A549 (cell line): ENCODE measurements around the gene MOB1A. TPM values are rescaled to one million over a fixed set of nuclear protein-coding genes. Genes with fewer than 3 reads are reported as not detected.
"Not testable (repeated sequence)": the region's sequence is repeated elsewhere in the genome, so short reads cannot be mapped to it uniquely, and the experiment has no call there.

Experiments
- ATAC-seq, 2 experiments: fragments of 200-7000 bp in 1 of 2; fragments of >200 bp in 1 of 2; cut with Nextera tagmentation in 1 of 2; cut with Tn5 transposase in 1 of 2; 3 replicates each; pipeline versions ENCODE4 v1.8.0 to v1.9.1; 2018 to 2020; ENCODE audit warnings: mild to moderate bottlenecking in 1 of 2, moderate library complexity in 1 of 2
- CTCF ChIA-PET: fragments of 300-600 bp; sonication (Branson Sonifier 250); formaldehyde crosslinking; extraction: SDS; loops from one replicate; lab custom pipeline; 2021; ENCODE audit warnings: antibody characterized with exemption, inconsistent platforms; lab: Yijun Ruan, JAX
- POLR2A ChIA-PET: fragments of 350-600 bp; formaldehyde crosslinking; extraction: SDS; loops from one replicate; lab custom pipeline; 2021; ENCODE audit warnings: antibody characterized with exemption, inconsistent platforms; lab: Yijun Ruan, JAX
- DNase-seq, 2 experiments: peaks; one replicate each; pipeline versions ENCODE4 v3.0.0 to v3.0.0-alpha.2; 2011 to 2016; ENCODE audit warnings: low read depth in 1 of 2, low spot score in 1 of 2
- FAIRE-seq: peaks from 2 replicates; lab custom pipeline; 2011; peaks lifted over from hg19 to GRCh38; lab: Jason Lieb, UNC
- H3K27ac ChIP-seq, 2 experiments: fragments of >200 bp; sonication (Bioruptor Twin); formaldehyde crosslinking; 3 replicates each; pipeline ENCODE4 v1.5.1; 2016 to 2017
- H3K4me1 ChIP-seq: fragments of >200 bp; sonication (Bioruptor Twin); formaldehyde crosslinking; 3 replicates; pipeline ENCODE4 v1.6.1; 2016
- H3K4me2 ChIP-seq: fragments of >200 bp; sonication (Bioruptor Twin); formaldehyde crosslinking; 3 replicates; pipeline ENCODE4 v1.6.1; 2016
- H3K4me3 ChIP-seq: fragments of >200 bp; sonication (Bioruptor Twin); formaldehyde crosslinking; 3 replicates; pipeline ENCODE4 v1.5.1; 2016
- H3K9me3 ChIP-seq: fragments of >200 bp; sonication (Bioruptor Twin); formaldehyde crosslinking; 3 replicates; pipeline ENCODE4 v1.6.1; 2016
- CBX2 ChIP-seq: fragments of 200-600 bp; sonication (generic); IDR thresholded peaks from 2 replicates; pipeline ENCODE4 v1.6.1; 2016; ENCODE audit warnings: low read depth, mild to moderate bottlenecking, borderline replicate concordance
- CBX8 ChIP-seq: fragments of 200-600 bp; sonication (generic); IDR thresholded peaks from 2 replicates; pipeline ENCODE4 v1.6.1; 2016
- CHD2 ChIP-seq: fragments of 150-350 bp; IDR thresholded peaks from 2 replicates; pipeline ENCODE4 v1.6.1; 2014; ENCODE audit warnings: low read length; ENCODE audit not compliant: partially characterized antibody
- CHD4 ChIP-seq: fragments of 200-600 bp; sonication (generic); IDR thresholded peaks from 2 replicates; pipeline ENCODE4 v1.6.1; 2016; ENCODE audit warnings: antibody characterized with exemption, mild to moderate bottlenecking, borderline replicate concordance
- CTCF ChIP-seq: fragments of >200 bp; sonication (Bioruptor Twin); formaldehyde crosslinking; IDR thresholded peaks from 3 replicates; pipeline ENCODE4 v1.5.1; 2016
- ELK1 ChIP-seq: fragments of 150-350 bp; IDR thresholded peaks from 2 replicates; pipeline ENCODE4 v1.6.1; 2014; ENCODE audit warnings: low read depth, mild to moderate bottlenecking, low read length
- EP300 ChIP-seq, 2 experiments: fragments of >200 bp; sonication (Bioruptor Twin); formaldehyde crosslinking; IDR thresholded peaks; 2 replicates in 1 of 2; 3 replicates in 1 of 2; pipeline ENCODE4 v1.6.1; 2016 to 2017
- HES2 ChIP-seq: fragments of >200 bp; sonication (Bioruptor Twin); formaldehyde crosslinking; IDR thresholded peaks from 2 replicates; pipeline ENCODE4 v1.6.1; 2016
- JUNB ChIP-seq: fragments of >200 bp; sonication (Bioruptor Twin); formaldehyde crosslinking; IDR thresholded peaks from 2 replicates; pipeline ENCODE4 v1.6.1; 2016
- MAFK ChIP-seq: fragments of 450-650 bp; IDR thresholded peaks from 2 replicates; pipeline ENCODE4 v1.6.1; 2014; ENCODE audit not compliant: partially characterized antibody
- NFE2L2 ChIP-seq: fragments of 150-350 bp; conservative IDR thresholded peaks from 2 replicates; pipeline ENCODE4 v1.6.1; 2014; ENCODE audit warnings: low read length
- PBX3 ChIP-seq: IDR thresholded peaks from 2 replicates; pipeline ENCODE4 v1.6.1; 2012
- RARB ChIP-seq: fragments of 250-450 bp; sonication (Bioruptor Pico); IDR thresholded peaks from 2 replicates; pipeline ENCODE4 v1.8.0; 2021; ENCODE audit warnings: mild to moderate bottlenecking, moderate library complexity
- RCOR1 ChIP-seq: fragments of 150-350 bp; IDR thresholded peaks from 2 replicates; pipeline ENCODE4 v1.6.1; 2014; ENCODE audit warnings: antibody characterized with exemption, low read length, low read depth
- SREBF2 ChIP-seq: fragments of 450-650 bp; IDR thresholded peaks from 2 replicates; pipeline ENCODE4 v1.6.1; 2014; ENCODE audit warnings: mild to moderate bottlenecking, moderate library complexity
- ZC3H11A ChIP-seq: fragments of 450-650 bp; IDR thresholded peaks from 2 replicates; pipeline ENCODE4 v1.6.1; 2014; ENCODE audit warnings: antibody characterized with exemption, mild to moderate bottlenecking
- ZFP36 ChIP-seq: fragments of 450-650 bp; IDR thresholded peaks from 2 replicates; pipeline ENCODE4 v1.6.1; 2014; ENCODE audit warnings: borderline replicate concordance; ENCODE audit not compliant: partially characterized antibody
- ZNF302 ChIP-seq: fragments of 250-450 bp; sonication (Bioruptor Pico); IDR thresholded peaks from 2 replicates; pipeline ENCODE4 v1.9.0; 2021; ENCODE audit warnings: inconsistent platforms, mild to moderate bottlenecking, moderate library complexity
- ZSCAN20 ChIP-seq: fragments of 250-450 bp; sonication (Bioruptor Pico); IDR thresholded peaks from 2 replicates; pipeline ENCODE4 v1.8.0; 2022; ENCODE audit warnings: mild to moderate bottlenecking, moderate library complexity
- WGBS: methylation state at CpG from one replicate; pipeline ENCODE4 v1.1.6; 2017; ENCODE audit errors: missing lambda C conversion rate; 5-methylcytosine and 5-hydroxymethylcytosine counted together
- polyA plus RNA-seq, 4 experiments: library from polyadenylated mRNA; depleted of rRNA in 3 of 4; stranded (reverse); fragments of >200 nt; fragmentation: RNase III in 1 of 4; extraction: RNeasy Plus Mini Kit Qiagen cat#74134 plus additional on column Dnase treatment in 1 of 4; gene quantifications; 2 replicates in 3 of 4; 3 replicates in 1 of 4; pipeline ENCODE4 v1.2.3, GENCODE V29; 2011 to 2017

The MOB1A gene
- polyA plus RNA-seq, 2 of the 4 experiments (the other 2 are of a cell fraction), result 72.6 to 108 TPM

DNA sequence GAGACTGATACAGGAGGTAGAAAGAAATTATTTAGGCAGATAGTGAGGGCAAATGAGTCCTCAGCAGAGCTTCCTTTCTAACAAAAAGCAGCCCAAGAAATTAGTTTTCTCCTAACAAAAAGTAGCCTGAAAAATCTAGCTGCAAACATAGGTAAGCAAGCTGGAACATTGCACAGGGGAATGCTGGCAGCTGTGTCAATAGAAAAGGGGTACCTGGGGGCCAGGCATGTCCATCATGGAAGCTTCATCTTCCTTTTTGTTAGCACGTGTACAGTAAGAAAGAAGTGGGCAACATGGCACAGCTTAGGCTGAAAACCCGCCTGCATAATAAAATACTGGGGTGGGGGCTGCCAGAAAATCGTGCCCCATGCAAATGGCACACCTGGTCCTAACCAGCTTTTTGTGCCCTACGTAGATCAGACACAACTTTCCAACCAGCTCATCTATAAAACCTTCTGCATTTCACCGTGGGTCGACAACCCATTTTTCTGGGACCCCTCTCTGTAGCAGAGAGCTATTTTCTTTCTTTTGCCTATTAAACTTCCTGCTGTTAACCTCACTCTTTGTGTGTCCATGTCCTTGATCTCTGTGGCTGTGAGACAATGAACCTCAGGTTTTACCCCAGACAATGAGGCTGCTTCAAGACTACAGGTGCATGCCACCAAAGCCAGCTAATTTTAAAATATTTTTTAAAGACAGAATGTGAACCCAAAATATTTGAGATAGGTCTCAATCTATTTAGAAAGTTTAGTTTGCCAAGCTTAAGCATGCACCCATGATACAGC lies 13.1 kb upstream of the MOB1A start:
- POLR2A ChIA-PET, result interaction anchor here (1.0 to 2.5 kb wide), 2 partner anchors 13 to 24 kb away, joined by 3 to 13 read pairs; partner anchors contain the start of gene MOB1A
- DNase-seq, result no peak
- FAIRE-seq, result no peak
- peaks cover 6% of the 10 kb centered on the region; the same call in 1 of the 3 replicates for H3K4me1 ChIP-seq
- H3K9me3 ChIP-seq, result no peaks in the 10 kb centered on the region
- no peak for TF ChIP-seq ZFP36
- H3K27ac ChIP-seq, result no peak overlapping the region
- ATAC-seq, result 0 out of 6 replicates have a peak, but pooled peaks of 1 of the 2 experiments have one; percentile 26
- CTCF ChIA-PET, result interaction anchor here (0.8 to 2.3 kb wide), 4 partner anchors 13 to 368 kb away, joined by 3 to 17 read pairs (median 5); partner anchors contain the start of gene MOB1A
- 30% methylated on average over 6 of the region's 6 CpGs for WGBS
- no peak overlapping the region for H3K4me2 ChIP-seq
- no peak overlapping the region for H3K4me3 ChIP-seq

- no peak for FAIRE-seq
- Histone ChIP-seq H3K9me3 (no peaks in the 10 kb centered on the region), H3K4me3 (no peak overlapping the region), H3K4me1 (peaks cover 6% of the 10 kb centered on the region; the same call in 1 of the 3 replicates), H3K4me2 (no peak overlapping the region), H3K27ac (no peak overlapping the region)
- no peak for ATAC-seq
- WGBS, result 83% methylated on average over 3 of the region's 3 CpGs
- DNase-seq, result no peak
- POLR2A ChIA-PET, result interaction anchor here (0.9 to 1.6 kb wide), 3 partner anchors 9 to 10 kb away, joined by 3 to 9 read pairs (median 6); partner anchors contain the start of genes MOB1A and MTHFD2
- CTCF ChIA-PET, result interaction anchor here (1.0 to 1.7 kb wide), 4 partner anchors 10 to 61 kb away, joined by 3 to 5 read pairs (median 4); partner anchors contain the start of genes MOB1A and MTHFD2
- no peak for TF ChIP-seq ZC3H11A
- peak; percentile 34 for TF ChIP-seq MAFK
Measured at GRCh38 chr2:74188696-74189095, 10.0 kb upstream of the MOB1A start.

DNA sequence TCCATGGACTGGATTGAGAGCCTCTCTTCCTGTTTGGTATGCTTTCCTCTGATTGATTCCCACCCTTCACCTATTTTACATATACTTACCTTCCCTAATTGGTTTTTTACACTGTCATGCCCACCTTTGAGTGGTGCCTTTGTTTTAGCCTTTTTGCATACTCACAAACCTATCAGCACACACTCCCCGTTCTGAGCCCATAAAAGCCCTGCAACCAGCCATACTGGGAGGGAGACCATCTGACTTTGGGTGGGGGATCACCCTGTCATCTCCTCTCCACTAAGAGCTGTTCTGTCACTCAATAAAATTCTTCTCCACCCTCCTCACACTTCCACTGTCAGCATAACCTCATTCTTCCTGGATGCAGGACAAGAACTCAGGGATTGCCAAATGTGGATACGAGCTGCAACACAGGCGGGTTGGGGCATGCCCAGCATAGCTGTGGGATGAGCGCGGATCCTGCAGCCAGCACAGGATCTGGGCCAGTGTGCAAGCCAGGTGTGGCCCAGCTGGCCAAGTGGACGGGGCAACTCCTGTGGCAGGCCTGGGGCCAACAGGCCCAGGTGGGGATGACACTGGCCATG lies 9.4 kb upstream of the MOB1A start:
- H3K4me2 ChIP-seq, result 0 out of 3 replicates have a peak overlapping the region, but pooled peaks have one; percentile 9

GRCh38 chr2:74186706-74187105 lies 8.0 kb upstream of the MOB1A start:
- DNase-seq, FAIRE-seq, H3K4me1 ChIP-seq, ATAC-seq, H3K9me3 ChIP-seq, H3K4me3 ChIP-seq, H3K4me2 ChIP-seq, H3K27ac ChIP-seq, POLR2A ChIA-PET: not testable (repeated sequence)
- 91% methylated on average over 15 of the region's 15 CpGs for WGBS
- CTCF ChIA-PET, result interaction anchor here (0.6 kb wide), 1 partner anchor 173 kb away, joined by 3 read pairs; no protein-coding TSS in a partner anchor

More for the DNA sequence above, 9.4 kb upstream of the MOB1A start:
- FAIRE-seq (no peak), DNase-seq (peak in 1 of 2 experiments; percentile 45), ATAC-seq (peak in 1 of 2 experiments; percentile 52; a peak in 3 of 6 replicates)
- Histone ChIP-seq H3K4me3 (no peak overlapping the region), H3K27ac (peak overlapping the region in 1 of 2 experiments; percentile 2; a peak in 1 of 6 replicates), H3K9me3 (no peaks in the 10 kb centered on the region), H3K4me1 (peaks cover 6% of the 10 kb centered on the region; the same call in 1 of the 3 replicates)
- ChIA-PET POLR2A (interaction anchor here (1.1 to 1.6 kb wide), 2 partner anchors 9 to 10 kb away, joined by 6 to 9 read pairs; partner anchors contain the start of genes MOB1A and MTHFD2), CTCF (interaction anchor here (1.0 to 1.7 kb wide), 4 partner anchors 9 to 62 kb away, joined by 3 to 5 read pairs (median 4); partner anchors contain the start of genes MOB1A and MTHFD2)
- 89% methylated on average over 6 of the region's 6 CpGs for WGBS
- no peak for TF ChIP-seq ZNF302 (CRISPR knock-in tag)
- TF ChIP-seq ELK1, result no peak
- TF ChIP-seq ZC3H11A, result no peak
- TF ChIP-seq CHD4, result no peak
- TF ChIP-seq CTCF, result no peak
- no peak for TF ChIP-seq ZSCAN20
- no peak for TF ChIP-seq JUNB
- TF ChIP-seq CHD2, result no peak
- no peak for TF ChIP-seq RARB (CRISPR knock-in tag)
- TF ChIP-seq CBX8, result no peak
- no peak for TF ChIP-seq NFE2L2
- no peak for TF ChIP-seq RCOR1
- no peak for TF ChIP-seq HES2
- no peak for TF ChIP-seq SREBF2
- no peak for TF ChIP-seq PBX3
- no peak for TF ChIP-seq EP300 (IDR thresholded peaks at IDR 0.05)
- TF ChIP-seq CBX2, result no peak
